ENCODE results near the gene BEST4. TPM values are rescaled to one million over a fixed set of nuclear protein-coding genes. Genes with fewer than 3 reads are reported as not detected.
A peak's percentile ranks its signal among the peaks of the same experiment; 100 is the strongest.

Gene BEST4
- total and polyA plus RNA-seq, 2 donors (not counting 1 experiment from before 2014, with no cell fraction given): 0.30 to 1.3 TPM

Small RNA genes within 50 kb of the gene (small RNA-seq; reads per million reads assigned to genes)
- 31,020 reads per million, percentile 100 among the genes with 10 or more reads in this experiment for gene SNORD38A (ENCODE audit: insufficient read length, low read depth, low replicate concordance)
- gene SNORD38B (ENCODE audit: insufficient read length, low read depth, low replicate concordance): not detected
- 106 reads per million, percentile 95 among the genes with 10 or more reads in this experiment for gene SNORD46 (ENCODE audit: insufficient read length, low read depth, low replicate concordance)
- not detected for gene SNORD55 (ENCODE audit: insufficient read length, low read depth, low replicate concordance)

Other genes starting within 250 kb of the BEST4 start
- gene TMEM53, start 113.7 kb downstream of the BEST4 start, total RNA-seq: 5.3 and 6.8 TPM in 2 replicates
- gene TMEM53, start 113.7 kb downstream of the BEST4 start, polyA plus RNA-seq: 4.7 and 6.5 TPM in 2 replicates
- gene ARMH1, start 113.5 kb downstream of the BEST4 start, total RNA-seq: 10.2 and 11.4 TPM in 2 replicates
- gene ARMH1, start 113.5 kb downstream of the BEST4 start, polyA plus RNA-seq: 225 and 253 TPM in 2 replicates
- gene RNU5D-1, start 57.0 kb downstream of the BEST4 start, total RNA-seq: not detected in 2 replicates
- gene RNU5D-1, start 57.0 kb downstream of the BEST4 start, polyA plus RNA-seq: not detected in 2 replicates
- 0.25 and 0.51 TPM in 2 replicates for gene KIF2C, start 48.3 kb downstream of the BEST4 start, total RNA-seq
- 0.26 and 0.69 TPM in 2 replicates for gene KIF2C, start 48.3 kb downstream of the BEST4 start, polyA plus RNA-seq
- 2,492 and 2,525 TPM in 2 replicates for gene RPS8, start 12.6 kb downstream of the BEST4 start, total RNA-seq
- 3,650 and 4,047 TPM in 2 replicates for gene RPS8, start 12.6 kb downstream of the BEST4 start, polyA plus RNA-seq
- 30.1 and 35.9 TPM in 2 replicates for gene PLK3, start 12.2 kb upstream of the BEST4 start, total RNA-seq
- gene PLK3, start 12.2 kb upstream of the BEST4 start, polyA plus RNA-seq: 93.5 and 165 TPM in 2 replicates
- gene DYNLT4, start 19.2 kb upstream of the BEST4 start, total RNA-seq: 0.39 TPM in 1 of 2 replicates, not detected in the other
- gene DYNLT4, start 19.2 kb upstream of the BEST4 start, polyA plus RNA-seq: 0.19 and 0.29 TPM in 2 replicates
- gene BTBD19, start 20.4 kb upstream of the BEST4 start, total RNA-seq: 2.2 and 2.3 TPM in 2 replicates
- 0.75 and 0.84 TPM in 2 replicates for gene BTBD19, start 20.4 kb upstream of the BEST4 start, polyA plus RNA-seq
- 0.90 and 1.7 TPM in 2 replicates for gene PTCH2, start 55.1 kb upstream of the BEST4 start, total RNA-seq
- 0.56 and 1.3 TPM in 2 replicates for gene PTCH2, start 55.1 kb upstream of the BEST4 start, polyA plus RNA-seq
- 15.0 and 19.0 TPM in 2 replicates for gene EIF2B3, start 198.4 kb upstream of the BEST4 start, total RNA-seq
- 10.3 and 14.9 TPM in 2 replicates for gene EIF2B3, start 198.4 kb upstream of the BEST4 start, polyA plus RNA-seq
- 57.3 and 66.8 TPM in 2 replicates for gene HECTD3, start 223.2 kb upstream of the BEST4 start, total RNA-seq
- gene HECTD3, start 223.2 kb upstream of the BEST4 start, polyA plus RNA-seq: 44.5 and 46.3 TPM in 2 replicates
- 57.3 and 65.5 TPM in 2 replicates for gene UROD, start 224.1 kb upstream of the BEST4 start, total RNA-seq
- gene UROD, start 224.1 kb upstream of the BEST4 start, polyA plus RNA-seq: 82.5 and 84.2 TPM in 2 replicates